Measurements from ENCODE around the gene CEACAM1.
"Not testable (repeated sequence)": the region's sequence is repeated elsewhere in the genome, so short reads cannot be mapped to it uniquely, and the experiment has no call there.

The CEACAM1 gene

DNA sequence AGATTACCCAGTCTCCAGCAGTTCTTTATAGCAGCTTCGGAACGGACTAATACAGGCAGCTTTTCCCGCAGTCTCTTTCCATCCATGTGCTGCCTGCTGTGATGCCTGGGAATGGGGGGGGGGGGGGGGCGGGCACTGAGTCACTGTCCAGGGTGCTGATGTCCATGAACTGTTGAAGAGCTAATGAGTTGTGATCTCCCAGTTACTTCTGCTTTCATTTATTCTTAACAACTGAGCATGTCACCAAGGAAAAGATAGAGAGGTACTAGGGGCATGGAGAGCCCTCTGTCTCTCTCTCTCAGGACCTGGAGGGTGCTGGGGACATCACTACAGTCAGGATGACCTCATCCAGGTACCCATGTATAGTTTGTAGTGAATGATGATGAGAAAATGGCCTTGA, 20.3 kb upstream of the CEACAM1 start:
- DNase-seq (ENCODE audit: low spot score), result no peak

- DNase-seq (ENCODE audit: low spot score), result no peak
Observed at GRCh38 chr19:42547929-42548328, 19.6 kb upstream of the CEACAM1 start.

DNA sequence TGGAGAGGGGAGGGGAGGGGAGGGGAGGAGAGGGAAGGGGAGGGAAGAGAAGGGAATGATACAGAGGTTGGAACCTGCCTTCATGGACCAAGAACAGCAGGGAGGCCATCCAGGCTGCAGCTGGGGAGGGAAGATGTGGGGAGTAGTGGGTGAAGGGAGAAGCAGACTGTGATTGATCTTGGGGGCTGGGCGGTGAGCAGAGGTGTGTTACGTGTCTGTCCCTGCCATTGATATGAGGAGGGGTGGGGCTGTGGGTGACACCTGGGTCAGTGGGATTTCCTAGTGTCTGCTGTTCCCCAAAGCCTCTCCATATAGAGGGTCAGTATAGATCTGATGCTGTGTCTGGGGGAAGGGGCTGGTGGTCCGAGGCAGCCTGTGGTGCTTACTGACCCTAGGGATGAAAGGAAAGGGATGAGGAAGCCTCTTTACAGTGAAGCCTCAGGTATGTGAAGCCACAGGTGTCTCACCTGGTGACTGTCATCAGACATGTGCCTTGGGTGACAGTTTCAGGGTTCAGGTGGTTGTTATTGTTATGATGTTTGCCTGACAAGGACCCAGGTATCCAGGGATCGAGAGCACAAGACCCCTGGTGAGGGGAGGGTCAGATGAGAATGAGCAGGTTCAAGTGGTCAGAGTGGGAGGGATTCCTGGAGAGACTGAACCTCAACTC, 18.7 kb upstream of the CEACAM1 start:
- DNase-seq (ENCODE audit: low spot score), result no peak

DNA sequence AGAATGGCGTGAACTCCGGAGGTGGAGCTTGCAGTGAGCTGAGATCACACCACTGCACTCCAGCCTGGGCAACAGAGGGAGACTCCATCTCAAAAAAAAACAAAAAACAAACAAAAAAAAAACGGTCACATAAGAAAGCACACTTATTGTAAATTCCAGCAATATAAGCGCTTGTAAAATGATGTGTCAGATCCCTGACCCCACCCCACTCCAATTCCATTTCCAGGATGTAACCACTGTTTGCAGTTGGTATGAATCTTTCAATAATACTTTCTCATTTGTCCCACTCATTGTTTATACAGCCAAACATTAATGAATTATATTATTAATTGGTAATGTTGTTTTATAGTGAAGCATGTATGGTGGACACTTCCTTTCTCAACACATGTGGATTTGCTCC, 15.9 kb upstream of the CEACAM1 start:
- no peak for DNase-seq (ENCODE audit: low spot score)

DNA sequence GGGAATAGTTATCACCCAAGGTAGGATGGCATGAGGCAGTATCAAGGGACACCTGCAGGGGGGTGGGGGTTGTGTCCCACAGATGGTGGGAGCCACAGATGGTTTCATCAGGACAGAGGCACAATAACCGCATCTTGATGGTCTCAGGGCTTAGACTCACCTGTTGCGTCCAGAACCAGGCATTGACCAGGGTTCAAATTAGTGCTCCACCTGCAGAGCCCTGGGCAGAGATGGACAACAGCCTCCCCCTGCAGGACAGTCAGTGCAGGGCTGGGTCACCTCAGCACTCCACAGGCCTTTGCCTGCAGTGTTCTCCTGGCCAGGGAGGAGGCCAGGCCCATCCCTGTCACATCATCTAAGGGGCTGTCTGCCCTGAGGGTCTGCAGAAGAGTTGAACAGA, 14.5 kb upstream of the CEACAM1 start:
- no peak for DNase-seq (ENCODE audit: low spot score)

GRCh38 chr19:42540071-42540553, 11.8 kb upstream of the CEACAM1 start:
- no peak for DNase-seq (ENCODE audit: low spot score)

DNA sequence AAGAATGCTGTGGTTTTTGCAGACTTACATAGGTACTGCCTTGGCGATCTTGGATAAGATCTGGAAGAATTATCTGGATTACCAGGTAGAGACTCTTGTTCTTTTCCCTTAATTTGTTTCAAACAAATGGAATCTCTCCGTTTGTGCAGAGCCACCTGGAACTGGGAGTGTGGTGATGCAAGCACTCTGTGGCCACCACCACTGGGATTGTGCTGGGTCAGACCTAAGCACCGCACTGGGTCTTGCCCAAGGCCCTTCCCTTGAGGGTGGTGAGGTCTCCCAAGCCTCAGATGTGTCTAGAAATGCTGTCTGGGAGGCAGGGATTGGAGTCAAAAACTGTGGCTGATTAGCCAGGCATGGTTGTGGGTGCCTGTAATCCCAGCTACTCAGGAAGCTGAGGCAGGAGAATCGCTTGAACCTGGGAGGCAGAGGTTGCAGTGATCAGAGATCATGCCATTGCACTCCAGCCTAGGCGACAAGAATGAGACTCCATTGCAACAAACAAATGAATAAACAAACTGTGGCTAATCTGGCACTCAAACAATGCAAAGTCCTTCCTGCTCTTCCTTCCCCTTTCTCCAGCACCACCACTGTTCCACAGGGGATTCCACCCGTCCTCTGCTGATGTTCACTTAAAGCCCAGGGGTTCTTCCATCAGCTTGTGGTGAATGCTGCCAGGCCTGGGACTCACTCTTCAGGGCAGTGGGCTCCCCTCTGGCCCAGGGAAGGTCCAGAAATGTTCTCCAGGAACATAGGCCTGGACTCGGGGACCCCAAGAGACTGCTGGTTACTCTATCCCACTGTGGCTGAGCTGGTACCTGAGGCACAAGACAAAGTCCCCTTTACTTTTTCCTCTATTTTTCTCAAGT, 10.8 kb upstream of the CEACAM1 start:
- DNase-seq (ENCODE audit: low spot score), result no peak

GRCh38 chr19:42535276-42535675, 7.0 kb upstream of the CEACAM1 start:
- not testable (repeated sequence) for DNase-seq (ENCODE audit: low spot score)

- no peak for DNase-seq (ENCODE audit: low spot score)
Observed at GRCh38 chr19:42534391-42534790, 6.1 kb upstream of the CEACAM1 start.

DNA sequence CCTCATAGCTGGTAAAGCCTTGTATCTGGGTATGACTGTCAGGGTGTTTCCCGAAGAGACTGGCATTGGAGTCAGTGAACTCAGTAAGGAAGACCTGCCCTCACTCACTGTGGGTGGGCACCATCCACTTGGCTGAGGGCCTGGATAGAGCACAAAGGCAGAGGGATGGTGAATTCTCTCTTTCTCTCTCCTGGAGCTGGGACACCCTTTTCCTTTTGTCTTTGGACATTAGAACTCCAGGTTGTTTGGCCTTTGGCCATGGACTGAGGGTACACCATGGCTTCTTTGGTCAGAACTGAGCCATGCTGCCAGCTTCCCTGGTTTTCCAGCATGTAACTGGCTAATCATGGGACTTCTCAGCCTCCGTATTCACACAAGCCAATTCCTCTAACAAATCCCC, 4.6 kb upstream of the CEACAM1 start:
- no peak for DNase-seq (ENCODE audit: low spot score)

- DNase-seq (ENCODE audit: low spot score), result no peak
Observed at GRCh38 chr19:42531313-42531712, 3.0 kb upstream of the CEACAM1 start.

DNA sequence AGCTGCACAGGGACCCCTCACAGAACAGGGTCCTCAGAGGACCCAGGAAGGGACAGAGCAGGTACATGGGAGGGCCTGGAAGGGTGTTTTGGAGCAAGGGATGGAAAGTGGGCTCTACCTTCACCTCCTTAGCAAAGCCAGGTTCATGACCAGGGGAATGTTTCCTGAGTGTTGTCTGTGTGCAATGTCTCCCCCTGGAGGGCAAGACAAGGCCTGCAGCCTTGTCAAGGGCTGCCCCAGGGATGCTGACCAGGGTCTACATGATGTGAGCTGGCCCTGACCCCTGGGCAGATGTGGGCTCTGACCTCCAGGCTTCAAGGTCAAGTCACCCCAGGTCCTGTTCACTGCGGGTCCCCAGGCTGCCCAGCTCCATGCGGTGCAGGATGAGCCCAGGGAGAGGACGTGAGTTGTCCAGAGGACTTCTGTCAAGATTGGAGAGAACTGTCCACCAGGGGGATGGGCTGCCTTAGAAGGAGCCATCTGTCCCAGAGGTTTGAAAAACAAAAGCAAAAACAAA, 1.0 kb upstream of the CEACAM1 start:
- peak; percentile 71 for DNase-seq (ENCODE audit: low spot score)

- no peak for DNase-seq (ENCODE audit: low spot score)
Observed at GRCh38 chr19:42524943-42525342, 3.3 kb downstream of the CEACAM1 start.

DNA sequence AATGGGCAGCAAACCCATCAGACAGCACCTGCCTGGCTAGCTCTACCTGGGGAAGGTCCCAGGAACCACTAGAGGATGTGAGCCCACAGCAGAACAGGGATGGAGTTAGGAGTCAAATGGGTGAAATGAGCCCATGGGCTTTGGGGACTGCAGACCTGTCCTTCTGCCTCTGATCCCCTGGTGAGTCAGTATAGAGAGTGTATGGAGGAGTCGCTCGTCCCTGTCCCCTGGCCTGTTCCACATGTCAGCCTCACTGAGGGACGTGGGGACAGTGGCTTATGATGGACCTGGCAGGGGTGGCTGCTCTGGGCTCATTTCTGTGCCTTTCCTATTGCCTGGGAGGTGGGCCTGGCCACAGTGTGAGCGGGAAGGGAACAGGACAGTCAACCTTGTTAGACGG, 4.0 kb downstream of the CEACAM1 start:
- peak; percentile 1 for DNase-seq (ENCODE audit: low spot score)

DNA sequence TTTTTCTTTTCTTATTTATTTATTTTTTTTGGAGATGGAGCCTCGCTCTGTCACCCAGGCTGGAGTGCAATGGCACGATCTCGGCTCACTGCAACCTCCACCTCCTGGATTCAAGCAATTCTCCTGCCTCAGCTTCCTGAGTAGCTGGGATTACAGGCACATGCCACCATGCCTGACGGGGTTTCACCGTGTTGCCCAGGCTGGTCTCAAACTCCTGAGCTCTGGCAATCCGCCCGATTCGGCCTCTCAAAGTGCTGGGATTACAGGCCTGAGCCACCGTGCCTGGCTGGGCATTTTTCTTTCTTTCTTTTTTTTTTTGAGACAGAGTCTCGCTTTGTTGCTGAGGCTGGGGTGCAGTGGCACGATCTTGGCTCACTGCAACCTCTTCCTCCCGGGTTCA, 6.0 kb downstream of the CEACAM1 start:
- DNase-seq (ENCODE audit: low spot score), result not testable (repeated sequence)

- DNase-seq (ENCODE audit: low spot score), result no peak
Observed at GRCh38 chr19:42521346-42522030, 6.8 kb downstream of the CEACAM1 start.

DNA sequence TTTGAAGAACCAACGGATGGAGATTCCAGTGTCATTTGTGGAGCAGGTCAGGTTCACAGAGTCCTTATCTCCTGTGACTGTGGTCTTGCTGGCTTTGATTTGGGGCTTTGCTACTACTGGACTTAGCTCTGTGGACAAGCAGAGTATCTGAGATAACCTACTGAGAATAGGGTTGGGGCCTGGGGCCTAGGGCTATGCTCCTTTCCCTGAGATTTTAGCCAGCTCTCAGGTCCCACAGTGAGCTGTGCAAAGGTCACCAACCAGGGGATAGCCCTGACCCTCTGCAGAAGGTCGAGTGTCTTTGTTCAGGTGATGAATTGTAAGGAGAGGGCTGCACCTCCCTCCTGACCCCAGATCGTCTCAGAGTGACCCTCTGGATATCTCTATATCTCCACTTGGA, 9.2 kb downstream of the CEACAM1 start:
- no peak for DNase-seq (ENCODE audit: low spot score)

- DNase-seq (ENCODE audit: low spot score), result no peak
Observed at GRCh38 chr19:42516771-42517170, 11.5 kb downstream of the CEACAM1 start.

DNA sequence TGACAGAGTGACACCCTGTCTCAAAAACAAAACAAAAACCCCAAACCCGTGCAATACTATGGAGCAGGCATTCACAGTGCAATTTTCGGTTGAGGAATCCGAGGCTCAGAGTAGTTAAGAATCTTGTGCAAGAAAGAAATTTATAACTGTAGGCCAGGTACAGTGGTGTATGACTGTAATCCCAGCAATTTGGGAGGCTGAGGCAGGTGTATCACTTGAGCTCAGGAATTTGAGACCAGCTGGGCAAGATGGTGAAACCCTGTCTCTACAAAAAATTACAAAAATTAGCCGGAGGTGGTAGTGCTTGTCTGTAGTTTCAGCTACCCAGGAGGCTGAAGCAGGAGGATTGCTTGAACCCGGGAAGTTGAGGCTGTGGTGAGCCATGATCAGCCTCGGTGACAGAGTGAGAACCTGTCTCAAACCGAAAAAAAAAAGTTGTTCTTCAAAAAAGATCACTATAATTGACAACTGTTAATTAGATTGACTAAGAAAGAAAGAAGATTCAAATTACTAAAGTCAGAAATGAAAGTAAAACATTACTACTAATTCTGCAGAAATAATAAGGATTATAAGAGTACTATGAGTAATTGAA, 12.9 kb downstream of the CEACAM1 start:
- no peak for DNase-seq (ENCODE audit: low spot score)

DNA sequence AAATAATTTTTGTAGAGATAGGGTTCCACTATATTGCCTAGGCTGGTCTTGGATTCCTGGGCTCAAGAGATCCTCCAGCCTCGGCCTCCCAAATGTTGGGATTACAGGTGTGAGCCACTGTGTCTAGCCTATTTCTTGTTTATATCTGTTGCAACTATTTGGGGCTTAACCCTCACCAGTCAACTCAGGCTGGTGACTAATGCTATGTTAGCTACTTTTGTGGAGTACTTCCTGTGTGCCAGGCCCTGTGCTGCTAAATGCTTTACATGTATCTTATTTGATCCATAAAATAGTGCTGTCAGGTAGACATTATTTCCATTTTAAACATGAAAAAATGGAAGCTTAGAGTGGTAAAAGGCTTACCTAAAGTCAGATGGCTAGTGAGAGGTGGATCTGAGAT, 13.8 kb downstream of the CEACAM1 start:
- DNase-seq (ENCODE audit: low spot score), result no peak

DNA sequence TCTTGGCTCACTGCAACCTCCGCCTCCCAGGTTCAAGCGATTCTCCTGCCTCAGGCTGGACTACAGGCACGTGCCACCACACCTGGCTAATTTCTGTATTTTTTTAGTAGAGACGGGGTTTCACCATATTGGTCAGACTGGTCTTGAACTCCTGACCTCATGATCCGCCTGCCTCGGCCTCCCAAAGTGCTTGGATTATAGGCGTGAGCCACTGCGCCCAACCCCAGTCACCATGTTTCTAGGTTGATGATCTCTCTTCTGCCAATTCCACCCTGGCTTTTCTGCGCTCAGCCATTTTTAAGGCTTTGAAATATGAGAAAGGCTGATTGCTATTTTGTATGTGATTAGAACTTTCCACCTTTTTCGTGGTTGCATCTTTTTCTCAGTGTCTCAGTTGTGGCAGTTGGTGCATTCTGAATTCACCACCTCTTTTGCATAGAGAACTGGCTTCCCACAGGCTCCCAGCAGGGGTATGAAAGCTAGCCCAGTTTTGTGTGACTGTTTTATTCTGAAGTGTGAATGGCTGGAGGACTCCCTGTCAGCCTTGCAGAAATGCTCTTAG, 15.5 kb downstream of the CEACAM1 start:
- DNase-seq (ENCODE audit: low spot score), result no peak

DNA sequence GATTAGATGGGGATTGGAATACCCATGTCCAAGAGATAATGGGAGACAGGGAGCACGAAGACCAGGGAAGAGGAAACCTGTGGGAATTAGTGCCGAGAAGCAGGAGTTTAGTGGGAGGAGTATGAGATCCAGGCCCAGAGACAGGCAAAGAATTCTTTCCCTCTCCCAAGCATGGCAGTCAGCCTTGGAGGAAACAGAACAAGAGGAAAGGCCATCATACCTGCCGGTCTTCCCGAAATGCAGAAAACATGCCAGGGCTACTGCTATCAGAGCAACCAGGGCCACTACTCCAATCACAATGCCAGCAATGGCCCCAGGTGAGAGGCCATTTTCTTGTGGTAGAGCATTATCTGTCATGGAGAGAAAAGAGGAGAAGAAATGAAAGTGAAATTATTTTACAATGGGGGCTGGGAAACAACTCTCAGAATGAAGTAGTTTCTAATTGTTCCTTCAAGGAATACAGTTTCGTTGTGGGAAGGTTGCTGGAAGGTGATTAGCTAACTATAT, 16.1 kb downstream of the CEACAM1 start:
- no peak for DNase-seq (ENCODE audit: low spot score)

Measured in AG08396 (cell line).